ENCODE measurements around the gene AP1G1. TPM values are rescaled to one million over a fixed set of nuclear protein-coding genes. Genes with fewer than 3 reads are reported as not detected.

Gene AP1G1
- total RNA-seq, 1 experiment from 2014 or later: 79.2 TPM

DNA sequence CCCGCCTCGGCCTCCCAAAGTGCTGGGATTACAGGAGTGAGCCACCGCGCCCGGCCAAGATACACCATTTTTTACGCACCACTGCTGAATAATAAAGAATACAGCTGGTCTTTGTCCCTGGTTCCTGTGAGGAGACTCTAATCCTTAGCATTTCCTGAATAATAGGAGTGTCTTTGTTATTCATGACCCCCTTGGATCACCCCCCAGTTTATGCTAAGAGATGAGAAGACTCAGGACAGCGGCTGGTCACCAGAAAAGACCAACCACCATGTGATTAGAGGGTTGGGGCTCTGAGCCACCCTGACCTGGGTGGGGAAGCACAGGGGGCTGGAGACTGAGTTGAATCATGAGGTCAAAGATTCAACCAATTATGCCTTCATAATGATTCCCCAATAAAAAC, 101.4 kb downstream of the AP1G1 start:
- H3K56ac ChIP-seq (ENCODE audit: insufficient read length, low read depth, low read length): no peak overlapping the region
- H2AFZ ChIP-seq (ENCODE audit: low read length): no peak overlapping the region
- DNase-seq: peak; percentile 41
- H3K9me3 ChIP-seq (ENCODE audit: control insufficient read depth, low read depth, low read length): no peaks in the 10 kb centered on the region
- H3K4me2 ChIP-seq (ENCODE audit: insufficient read depth, insufficient read length, low read length): peak overlapping the region; percentile 19
- peaks cover 19% of the 10 kb centered on the region for H3K4me1 ChIP-seq (ENCODE audit: insufficient read depth, low read length)
- no peak overlapping the region for H2BK5ac ChIP-seq (ENCODE audit: insufficient read length, low read length)
- H2BK120ac ChIP-seq (ENCODE audit: low read depth, low read length, poor library complexity, severe bottlenecking): no peak overlapping the region
- H2AK5ac ChIP-seq (ENCODE audit: insufficient read length, low read length): no peak overlapping the region
- H3K9ac ChIP-seq (ENCODE audit: extremely low read depth, insufficient read length, low read length): no peak overlapping the region
- no peak overlapping the region for H2BK12ac ChIP-seq (ENCODE audit: insufficient read length, low read depth, low read length)
- Mint-ChIP-seq H3K4me3 (peak overlapping the region in 1 of 2 experiments; percentile 54; a peak in 1 of 5 replicates), H3K4me1 (peaks cover 57 to 62% of the 10 kb centered on the region in 2 experiments), H3K36me3 (ENCODE audit: insufficient read depth in 1 of 3, low read depth in 3 of 3) (peaks cover 0 to 19% (median 0%) of the 10 kb centered on the region in 3 experiments; a peak in 3 of 7 replicates), H3K9me3 (no peaks in the 10 kb centered on the region), H3K27me3 (ENCODE audit: low read depth) (no peaks in the 10 kb centered on the region), H3K27ac (peak overlapping the region; percentile 97 to 98 (median 97))
- H4K91ac ChIP-seq (ENCODE audit: insufficient read length, low read depth, low read length): no peak overlapping the region
- H4K8ac ChIP-seq (replicated peaks; ENCODE audit: insufficient read length, low read depth, low read length): no peak overlapping the region
- H3K79me1 ChIP-seq (ENCODE audit: insufficient read depth, low read depth, low read length, poor library complexity, severe bottlenecking): peaks cover 8% of the 10 kb centered on the region
- no peak overlapping the region for H3T11ph ChIP-seq (ENCODE audit: low read length)
- no peak overlapping the region for H3K23ac ChIP-seq (ENCODE audit: insufficient read length, low read depth, low read length)
- peaks cover 8% of the 10 kb centered on the region; the same call in 1 of the 2 replicates for H3K79me2 ChIP-seq (ENCODE audit: insufficient read depth, low read length)
- WGBS (ENCODE audit: extremely low coverage, insufficient read length, low lambda C conversion rate): no CpG with 5 or more reads among the region's 7 CpGs
- H4K5ac ChIP-seq (ENCODE audit: insufficient read length, low read depth, low read length): no peak overlapping the region
- H2BK15ac ChIP-seq (ENCODE audit: low read depth, low read length): no peak overlapping the region
- H3K14ac ChIP-seq (ENCODE audit: insufficient read depth, low read length): no peak overlapping the region
- no peak overlapping the region for H3K4ac ChIP-seq (ENCODE audit: low read depth, low read length)
- H3K18ac ChIP-seq (ENCODE audit: insufficient read length, low read depth, low read length): no peak overlapping the region
- no peak for TF ChIP-seq CTCF (conservative IDR thresholded peaks at IDR 0.05)
- no peaks in the 10 kb centered on the region for H4K20me1 ChIP-seq (ENCODE audit: control insufficient read depth, insufficient read depth, insufficient read length)
- no peaks in the 10 kb centered on the region for H3K23me2 ChIP-seq (ENCODE audit: insufficient read length, low read depth, low read length, poor library complexity, severe bottlenecking)
- peak overlapping the region; percentile 90 for H3K27ac ChIP-seq (ENCODE audit: insufficient read length, low read depth, low read length)
- H2BK20ac ChIP-seq (ENCODE audit: low read depth, low read length, poor library complexity, severe bottlenecking): no peak overlapping the region
- H3K27me3 ChIP-seq (ENCODE audit: insufficient read depth, low read length): no peaks in the 10 kb centered on the region

All from H9 (cell line).